ENCODE measurements around the gene CYP24A1. TPM values are rescaled to one million over a fixed set of nuclear protein-coding genes. Genes with fewer than 3 reads are reported as not detected.

Gene CYP24A1
- total and polyA plus RNA-seq, 9 donors = 0.49 to 1.2 (median 0.72) TPM

DNA sequence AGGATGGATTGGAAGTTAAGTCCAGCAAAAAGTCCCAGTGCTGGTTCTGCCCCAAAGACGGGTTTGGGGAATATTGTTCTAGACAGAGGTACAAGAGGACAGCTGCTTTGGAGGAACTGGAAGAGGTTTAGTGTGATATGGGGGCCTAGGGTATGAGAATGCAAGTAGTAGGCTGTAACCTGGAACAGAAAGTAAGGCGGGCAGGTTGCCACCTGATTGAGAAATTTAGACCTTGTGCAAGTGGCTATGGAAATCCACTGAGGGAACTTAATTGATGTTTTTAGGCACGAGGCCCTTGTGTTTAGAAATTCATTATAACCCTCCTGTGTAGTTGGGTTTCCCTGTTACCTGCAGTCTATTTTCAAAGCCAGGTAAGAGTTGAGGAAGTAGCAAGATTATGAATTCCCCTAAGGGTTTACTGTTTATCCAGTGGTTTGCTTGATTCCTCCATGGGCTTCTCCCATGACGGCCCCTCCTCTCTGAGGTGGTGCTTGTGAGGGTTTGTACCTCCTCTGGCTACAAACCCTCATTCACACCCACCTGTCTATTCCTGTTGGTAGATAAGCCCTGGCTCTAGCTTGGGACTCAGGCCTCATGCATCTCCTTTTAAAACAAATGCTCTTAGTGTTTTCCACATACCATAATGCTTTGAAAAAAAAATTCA is 61.4 kb downstream of the CYP24A1 start:
- H3K4me3 ChIP-seq (ENCODE audit: low read length) = no peak overlapping the region
- H3K27ac ChIP-seq (ENCODE audit: low read length) = no peak overlapping the region
- WGBS (ENCODE audit: insufficient coverage) = 100% methylated on average over 1 of the region's 4 CpGs
- no peaks in the 10 kb centered on the region for H3K4me1 ChIP-seq (ENCODE audit: control insufficient read depth, insufficient read depth, low read length)
- H3K9me3 ChIP-seq (replicated peaks; ENCODE audit: control insufficient read depth, low read depth, low read length) = no peaks in the 10 kb centered on the region
- no peaks in the 10 kb centered on the region for H3K27me3 ChIP-seq (ENCODE audit: control insufficient read depth, insufficient read depth, low read length)
- H3K36me3 ChIP-seq (ENCODE audit: control insufficient read depth, insufficient read depth, low read length) = no peaks in the 10 kb centered on the region
- no peak for DNase-seq

DNA sequence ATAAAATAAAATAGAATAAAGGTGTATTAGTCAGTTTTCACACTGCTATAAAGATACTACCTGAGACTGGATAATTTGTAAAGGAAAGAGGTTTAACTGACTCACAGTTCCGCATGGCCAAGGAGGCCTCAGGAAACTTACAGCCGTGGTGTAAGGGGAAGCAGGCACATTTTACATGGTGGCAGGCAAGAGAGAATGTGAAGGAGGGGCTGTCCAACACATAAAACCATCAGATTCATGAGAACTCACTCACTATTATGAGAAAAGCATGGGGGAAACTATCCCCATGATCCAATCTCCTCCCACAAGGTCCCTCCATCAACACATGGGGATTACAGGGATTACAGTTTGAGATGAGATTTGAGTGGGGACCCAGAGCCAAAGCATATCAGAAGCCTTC is 62.3 kb downstream of the CYP24A1 start:
- Histone ChIP-seq H3K4me1 (ENCODE audit: control insufficient read depth, insufficient read depth, low read length) (no peaks in the 10 kb centered on the region), H3K36me3 (ENCODE audit: control insufficient read depth, insufficient read depth, low read length) (no peaks in the 10 kb centered on the region), H3K9me3 (replicated peaks; ENCODE audit: control insufficient read depth, low read depth, low read length) (no peaks in the 10 kb centered on the region), H3K4me3 (ENCODE audit: low read length) (no peak overlapping the region), H3K27ac (ENCODE audit: low read length) (no peak overlapping the region), H3K27me3 (ENCODE audit: control insufficient read depth, insufficient read depth, low read length) (no peaks in the 10 kb centered on the region)
- no peak for DNase-seq
- WGBS (ENCODE audit: insufficient coverage) = no CpG with 5 or more reads among the region's 2 CpGs

DNA sequence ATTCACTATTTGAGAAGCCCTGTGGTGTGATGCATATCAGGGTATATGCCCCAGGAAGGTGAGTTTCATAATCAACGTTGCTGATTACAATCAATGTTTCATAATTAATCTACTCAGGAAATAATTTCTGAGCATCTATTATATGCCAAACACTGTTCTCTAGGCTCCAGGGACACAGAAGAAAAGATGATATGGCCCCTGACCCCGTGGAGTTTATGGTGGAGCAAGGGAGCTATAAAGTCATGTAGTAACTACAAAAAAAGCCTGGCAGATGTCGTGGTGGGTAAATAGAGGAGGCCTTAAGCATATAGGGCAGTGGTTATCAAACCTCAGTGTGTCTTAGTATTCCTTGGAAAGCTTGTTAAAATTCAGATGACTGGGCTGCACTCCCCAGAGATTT is 63.3 kb downstream of the CYP24A1 start:
- Histone ChIP-seq H3K36me3 (ENCODE audit: control insufficient read depth, insufficient read depth, low read length) (no peaks in the 10 kb centered on the region), H3K27me3 (ENCODE audit: control insufficient read depth, insufficient read depth, low read length) (no peaks in the 10 kb centered on the region), H3K9me3 (replicated peaks; ENCODE audit: control insufficient read depth, low read depth, low read length) (no peaks in the 10 kb centered on the region), H3K4me1 (ENCODE audit: control insufficient read depth, insufficient read depth, low read length) (no peaks in the 10 kb centered on the region), H3K4me3 (ENCODE audit: low read length) (no peak overlapping the region), H3K27ac (ENCODE audit: low read length) (no peak overlapping the region)
- WGBS (ENCODE audit: insufficient coverage) = 54% methylated on average over 2 of the region's 3 CpGs
- DNase-seq = no peak

DNA sequence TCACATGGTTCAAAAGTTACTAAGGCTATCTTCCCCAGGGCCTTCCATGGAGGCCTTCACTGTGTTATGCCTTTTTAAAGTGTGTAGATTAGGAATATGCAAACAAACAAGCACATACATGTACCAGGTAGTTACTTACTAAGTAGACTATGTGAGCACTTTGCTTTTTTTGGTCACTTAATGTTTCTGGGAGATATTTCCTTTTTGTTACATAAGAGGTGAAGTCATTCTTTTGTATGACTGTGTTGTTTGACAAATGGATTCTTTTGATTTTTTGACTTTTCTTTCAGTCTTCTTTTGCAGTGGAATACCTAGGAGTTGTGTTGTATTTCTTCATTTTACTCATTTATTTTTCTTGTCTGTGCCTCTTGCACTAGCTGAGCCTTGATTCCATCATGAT is 63.7 kb downstream of the CYP24A1 start:
- H3K27ac ChIP-seq (ENCODE audit: low read length) = no peak overlapping the region
- H3K9me3 ChIP-seq (replicated peaks; ENCODE audit: control insufficient read depth, low read depth, low read length) = no peaks in the 10 kb centered on the region
- H3K27me3 ChIP-seq (ENCODE audit: control insufficient read depth, insufficient read depth, low read length) = no peaks in the 10 kb centered on the region
- no peaks in the 10 kb centered on the region for H3K4me1 ChIP-seq (ENCODE audit: control insufficient read depth, insufficient read depth, low read length)
- H3K36me3 ChIP-seq (ENCODE audit: control insufficient read depth, insufficient read depth, low read length) = no peaks in the 10 kb centered on the region
- H3K4me3 ChIP-seq (ENCODE audit: low read length) = no peak overlapping the region
- DNase-seq = no peak

DNA sequence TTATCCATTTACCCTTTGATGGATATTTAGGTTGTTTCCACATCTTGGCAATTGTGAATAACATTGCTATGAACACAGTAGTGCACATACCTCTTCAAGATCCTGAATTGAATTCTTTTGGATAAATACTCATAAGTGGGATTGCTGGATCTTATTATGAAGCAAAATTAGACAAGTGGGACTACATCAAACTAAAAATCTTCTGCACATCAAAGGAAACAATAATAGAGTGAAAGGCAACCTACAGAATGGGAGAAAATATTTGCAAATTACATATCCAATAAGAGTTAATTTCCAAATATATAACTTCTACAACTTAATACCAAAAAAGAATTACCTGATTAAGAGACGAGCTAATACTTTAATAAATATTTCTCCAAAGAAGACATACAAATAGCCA is 65.0 kb downstream of the CYP24A1 start:
- Histone ChIP-seq H3K4me3 (ENCODE audit: low read length) (no peak overlapping the region), H3K36me3 (ENCODE audit: control insufficient read depth, insufficient read depth, low read length) (no peaks in the 10 kb centered on the region), H3K27ac (ENCODE audit: low read length) (no peak overlapping the region), H3K9me3 (replicated peaks; ENCODE audit: control insufficient read depth, low read depth, low read length) (no peaks in the 10 kb centered on the region), H3K4me1 (ENCODE audit: control insufficient read depth, insufficient read depth, low read length) (no peaks in the 10 kb centered on the region), H3K27me3 (ENCODE audit: control insufficient read depth, insufficient read depth, low read length) (no peaks in the 10 kb centered on the region)
- DNase-seq = no peak
- no CpG with 5 or more reads among the region's 1 CpG for WGBS (ENCODE audit: insufficient coverage)

DNA sequence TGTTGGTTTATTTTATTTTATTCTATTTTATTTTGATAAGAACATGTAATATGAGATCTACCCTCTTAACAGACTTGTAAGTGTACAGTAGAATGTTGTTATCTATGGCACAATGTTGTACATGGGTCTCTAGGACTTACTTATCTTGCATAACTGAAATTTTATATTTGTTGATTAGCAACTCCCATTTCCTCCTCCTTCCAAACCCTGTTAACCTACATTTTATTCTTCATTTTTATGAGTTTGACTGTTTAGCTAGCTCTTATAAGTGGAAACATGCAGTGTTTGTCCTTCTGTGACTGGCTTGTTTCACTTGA is 65.5 kb downstream of the CYP24A1 start:
- Histone ChIP-seq H3K27ac (ENCODE audit: low read length) (no peak overlapping the region), H3K27me3 (ENCODE audit: control insufficient read depth, insufficient read depth, low read length) (no peaks in the 10 kb centered on the region), H3K4me3 (ENCODE audit: low read length) (no peak overlapping the region), H3K36me3 (ENCODE audit: control insufficient read depth, insufficient read depth, low read length) (no peaks in the 10 kb centered on the region), H3K4me1 (ENCODE audit: control insufficient read depth, insufficient read depth, low read length) (no peaks in the 10 kb centered on the region), H3K9me3 (replicated peaks; ENCODE audit: control insufficient read depth, low read depth, low read length) (no peaks in the 10 kb centered on the region)
- no peak for DNase-seq

DNA sequence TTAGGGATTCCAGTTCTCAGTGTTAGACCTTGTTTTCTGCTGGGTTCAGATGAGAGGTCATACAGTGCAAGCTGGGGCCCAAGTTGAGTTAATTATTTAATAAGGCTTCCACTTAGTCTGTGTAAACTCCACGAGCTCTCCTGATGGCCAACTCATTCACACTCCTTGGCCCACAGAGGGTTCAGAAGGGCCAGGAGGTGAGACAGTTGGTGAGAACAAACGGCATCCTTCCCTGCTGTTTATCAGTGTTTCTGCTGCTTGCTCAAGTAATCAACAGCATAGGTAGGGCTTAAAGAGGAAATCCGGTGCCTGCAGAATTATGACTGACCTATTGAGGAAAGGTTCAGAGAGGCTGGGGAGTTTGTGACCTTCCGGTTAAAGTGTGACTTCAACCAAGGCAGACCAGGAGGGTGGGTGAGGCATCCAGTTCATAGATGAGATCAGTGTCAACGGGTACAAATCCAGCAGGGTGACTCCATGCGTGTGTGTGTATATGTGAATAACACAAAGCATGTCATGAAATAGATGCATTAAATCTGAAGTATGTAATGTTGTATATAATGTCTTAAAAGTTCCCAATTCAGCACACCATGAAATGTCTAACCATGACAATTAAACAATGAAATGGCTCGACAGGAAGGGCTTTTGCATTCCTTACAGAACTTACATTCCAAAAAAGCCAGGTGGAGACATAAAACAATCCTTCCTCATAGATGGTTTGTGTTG is 66.0 kb downstream of the CYP24A1 start:
- Histone ChIP-seq H3K9me3 (replicated peaks; ENCODE audit: control insufficient read depth, low read depth, low read length) (no peaks in the 10 kb centered on the region), H3K27ac (ENCODE audit: low read length) (no peak overlapping the region), H3K4me3 (ENCODE audit: low read length) (no peak overlapping the region), H3K4me1 (ENCODE audit: control insufficient read depth, insufficient read depth, low read length) (no peaks in the 10 kb centered on the region), H3K27me3 (ENCODE audit: control insufficient read depth, insufficient read depth, low read length) (no peaks in the 10 kb centered on the region), H3K36me3 (ENCODE audit: control insufficient read depth, insufficient read depth, low read length) (no peaks in the 10 kb centered on the region)
- no peak for DNase-seq
- 58% methylated on average over 4 of the region's 7 CpGs for WGBS (ENCODE audit: insufficient coverage)

DNA sequence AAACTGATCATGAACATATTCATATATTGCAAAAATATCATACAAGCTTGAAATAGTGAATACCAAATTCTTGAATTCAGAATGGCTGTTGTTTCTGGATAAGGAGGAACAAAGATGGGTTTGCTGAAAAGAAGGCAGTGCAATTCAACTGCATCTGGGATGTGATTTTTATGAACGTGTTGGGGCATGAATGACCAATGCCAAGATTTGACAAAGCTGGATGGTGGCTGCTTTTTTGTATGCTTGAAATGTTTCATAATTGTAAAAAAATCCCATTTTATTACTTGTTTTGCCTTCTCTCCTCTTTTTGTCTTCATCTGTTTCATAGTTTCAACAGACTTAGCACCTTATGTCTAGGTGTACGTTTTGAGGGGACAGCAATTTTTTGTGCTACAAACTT is 66.6 kb downstream of the CYP24A1 start:
- no peaks in the 10 kb centered on the region for H3K4me1 ChIP-seq (ENCODE audit: control insufficient read depth, insufficient read depth, low read length)
- no peak overlapping the region for H3K4me3 ChIP-seq (ENCODE audit: low read length)
- no peak for DNase-seq
- no peak overlapping the region for H3K27ac ChIP-seq (ENCODE audit: low read length)
- no peaks in the 10 kb centered on the region for H3K9me3 ChIP-seq (replicated peaks; ENCODE audit: control insufficient read depth, low read depth, low read length)
- H3K36me3 ChIP-seq (ENCODE audit: control insufficient read depth, insufficient read depth, low read length) = no peaks in the 10 kb centered on the region
- H3K27me3 ChIP-seq (ENCODE audit: control insufficient read depth, insufficient read depth, low read length) = no peaks in the 10 kb centered on the region
- WGBS (ENCODE audit: insufficient coverage) = no CpG with 5 or more reads among the region's 2 CpGs

DNA sequence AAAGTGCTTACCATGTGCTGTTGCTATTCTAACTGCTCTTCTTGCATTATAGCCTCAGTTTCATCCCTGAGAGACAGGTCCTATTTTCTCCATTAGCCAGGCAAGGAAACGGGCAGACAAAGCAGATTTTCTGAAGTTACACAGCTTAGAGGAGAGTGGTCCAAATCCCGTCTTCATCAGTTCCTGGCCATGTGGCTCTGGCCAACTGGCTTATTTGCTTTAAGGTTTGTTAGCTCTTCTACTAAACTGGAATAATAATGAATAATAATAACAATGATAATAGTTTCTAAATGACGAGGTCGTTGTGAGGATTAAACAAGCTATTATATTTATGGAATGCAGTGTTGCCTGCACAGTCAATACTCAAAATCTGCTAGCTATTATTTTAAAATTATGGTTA is 67.6 kb downstream of the CYP24A1 start:
- Histone ChIP-seq H3K4me1 (ENCODE audit: control insufficient read depth, insufficient read depth, low read length) (no peaks in the 10 kb centered on the region), H3K27me3 (ENCODE audit: control insufficient read depth, insufficient read depth, low read length) (no peaks in the 10 kb centered on the region), H3K4me3 (ENCODE audit: low read length) (no peak overlapping the region), H3K36me3 (ENCODE audit: control insufficient read depth, insufficient read depth, low read length) (no peaks in the 10 kb centered on the region), H3K27ac (ENCODE audit: low read length) (no peak overlapping the region), H3K9me3 (replicated peaks; ENCODE audit: control insufficient read depth, low read depth, low read length) (no peaks in the 10 kb centered on the region)
- 100% methylated on average over 1 of the region's 4 CpGs for WGBS (ENCODE audit: insufficient coverage)
- no peak for DNase-seq

DNA sequence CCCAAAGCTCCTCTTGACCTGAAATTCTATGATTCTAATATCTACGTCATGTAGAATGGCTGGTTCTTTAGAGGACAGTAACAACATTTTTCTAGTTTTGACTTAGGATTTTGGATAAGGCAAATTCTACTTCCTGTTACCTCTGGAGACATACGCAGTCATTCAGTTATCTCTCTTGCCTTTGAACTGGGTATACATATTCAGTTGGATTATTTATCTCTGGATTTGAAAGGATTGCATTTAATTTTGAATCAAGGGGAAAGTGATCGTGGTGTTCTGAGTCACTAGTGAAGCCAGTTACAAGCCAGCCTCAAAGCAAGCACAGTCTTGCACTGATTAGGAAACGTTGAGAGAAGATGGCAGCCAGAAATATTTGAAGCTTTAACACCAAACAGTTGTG is 68.1 kb downstream of the CYP24A1 start:
- no peaks in the 10 kb centered on the region for H3K27me3 ChIP-seq (ENCODE audit: control insufficient read depth, insufficient read depth, low read length)
- WGBS (ENCODE audit: insufficient coverage) = 63% methylated on average over 1 of the region's 4 CpGs
- H3K4me3 ChIP-seq (ENCODE audit: low read length) = no peak overlapping the region
- H3K27ac ChIP-seq (ENCODE audit: low read length) = no peak overlapping the region
- H3K9me3 ChIP-seq (replicated peaks; ENCODE audit: control insufficient read depth, low read depth, low read length) = no peaks in the 10 kb centered on the region
- no peak for DNase-seq
- no peaks in the 10 kb centered on the region for H3K36me3 ChIP-seq (ENCODE audit: control insufficient read depth, insufficient read depth, low read length)
- no peaks in the 10 kb centered on the region for H3K4me1 ChIP-seq (ENCODE audit: control insufficient read depth, insufficient read depth, low read length)

DNA sequence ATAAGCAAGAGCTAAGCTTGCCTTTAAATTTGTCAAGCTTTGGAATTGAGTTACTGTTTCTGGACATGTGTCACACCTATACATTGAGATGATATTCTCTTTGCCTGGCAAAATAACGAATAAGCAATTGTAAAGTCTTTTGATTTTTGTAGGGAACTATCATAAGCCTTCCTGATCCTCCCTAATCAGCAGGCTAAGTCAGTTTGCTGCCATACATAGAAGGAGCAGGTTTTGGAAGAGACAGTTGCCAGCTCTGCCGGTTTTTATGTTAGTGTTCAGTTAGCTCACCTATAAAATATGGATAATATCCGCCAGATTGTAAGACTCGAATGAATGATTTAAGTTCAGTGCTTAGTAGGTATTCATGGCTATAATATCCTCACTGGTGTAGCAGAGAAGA is 69.0 kb downstream of the CYP24A1 start:
- Histone ChIP-seq H3K36me3 (ENCODE audit: control insufficient read depth, insufficient read depth, low read length) (no peaks in the 10 kb centered on the region), H3K9me3 (replicated peaks; ENCODE audit: control insufficient read depth, low read depth, low read length) (no peaks in the 10 kb centered on the region)
- 65% methylated on average over 3 of the region's 4 CpGs for WGBS (ENCODE audit: insufficient coverage)

More for the DNA sequence above, 69.0 kb downstream of the CYP24A1 start:
- no peaks in the 10 kb centered on the region for H3K27me3 ChIP-seq (ENCODE audit: control insufficient read depth, insufficient read depth, low read length)
- no peak overlapping the region for H3K4me3 ChIP-seq (ENCODE audit: low read length)
- DNase-seq = no peak
- no peak overlapping the region for H3K27ac ChIP-seq (ENCODE audit: low read length)
- H3K4me1 ChIP-seq (ENCODE audit: control insufficient read depth, insufficient read depth, low read length) = no peaks in the 10 kb centered on the region
